ENCODE results near the gene PDCL3. TPM values are rescaled to one million over a fixed set of nuclear protein-coding genes. Genes with fewer than 3 reads are reported as not detected.

PDCL3 gene
- total RNA-seq, 1 experiment from 2014 or later: 21.4 TPM

- in situ Hi-C loops (cut with HindIII; ENCODE audit: low pct_unique_long_range_greater_than_20kb, low sequenced_read_pairs): no loop called here
- DNase-seq (ENCODE audit: low read depth, low spot score): no peak
Observed at GRCh38 chr2:100623033-100623715, 60.4 kb downstream of the PDCL3 start.

GRCh38 chr2:100623930-100624329, 61.1 kb downstream of the PDCL3 start:
- in situ Hi-C loops (cut with HindIII; ENCODE audit: low pct_unique_long_range_greater_than_20kb, low sequenced_read_pairs): no loop called here
- peak; percentile 79 for DNase-seq (ENCODE audit: low read depth, low spot score)

- in situ Hi-C loops (cut with HindIII; ENCODE audit: low pct_unique_long_range_greater_than_20kb, low sequenced_read_pairs): no loop called here
- DNase-seq (ENCODE audit: low read depth, low spot score): no peak
Observed at GRCh38 chr2:100624536-100624935, 61.7 kb downstream of the PDCL3 start.

GRCh38 chr2:100625717-100626116, 62.9 kb downstream of the PDCL3 start:
- no peak for DNase-seq (ENCODE audit: low read depth, low spot score)
- in situ Hi-C loops (cut with HindIII; ENCODE audit: low pct_unique_long_range_greater_than_20kb, low sequenced_read_pairs): no loop called here

Small RNAs within 50 kb of the gene (small RNA-seq; reads per million reads assigned to genes)
- 0 reads per million in 2 experiments for gene HMGN2P22

Other genes starting within 250 kb of the PDCL3 start
- gene LONRF2, start 240.5 kb upstream of the PDCL3 start, total RNA-seq (2014; rRNA removed; shearing (Covaris generic)): 12.1 and 12.3 TPM in 2 replicates
- 35.5 and 36.6 TPM in 2 replicates for gene CHST10, start 145.3 kb upstream of the PDCL3 start, total RNA-seq (2014; rRNA removed; shearing (Covaris generic))
- not detected in 2 replicates for gene NMS, start 92.5 kb upstream of the PDCL3 start, total RNA-seq (2014; rRNA removed; shearing (Covaris generic))